ENCODE measurements around the gene ARHGAP44.
A peak's percentile ranks its signal among the peaks of the same experiment; 100 is the strongest.

ARHGAP44 gene

GRCh38 chr17:13017655-13018459 lies 228.6 kb downstream of the ARHGAP44 start, which contains the start of gene ELAC2:
TSS of gene ELAC2 (minus strand) at chr17:13018027. CDS start at chr17:13017947, 80 bp downstream.
- Mint-ChIP-seq H3K36me3 (ENCODE audit: insufficient read depth) (peaks cover 33% of the 10 kb centered on the region), H3K9me3 (no peaks in the 10 kb centered on the region), H3K4me3 (peak within 1 kb of the TSS; percentile 93 to 99), H3K27ac (peak within 1 kb of the TSS; percentile 91 to 94), H3K4me1 (ENCODE audit: low read depth in 2 of 2) (peaks cover 22 to 29% of the 10 kb centered on the region in 2 donors), H3K27me3 (no peaks in the 10 kb centered on the region)
- DNase-seq (peak; percentile 95 to 96 (median 95)), ATAC-seq (replicated peaks) (peak; percentile 98)

- peak overlapping the region in 1 of 2 donors; percentile 42 for H3K4me3 Mint-ChIP-seq
- peaks cover 5 to 9% of the 10 kb centered on the region in 2 donors for H3K4me1 Mint-ChIP-seq (ENCODE audit: low read depth in 2 of 2)
- H3K27ac Mint-ChIP-seq: no peak overlapping the region
- H3K36me3 Mint-ChIP-seq (ENCODE audit: insufficient read depth): peaks cover 3% of the 10 kb centered on the region
- DNase-seq: no peak
- ATAC-seq (replicated peaks): peak; percentile 17
- peaks cover 12 to 22% of the 10 kb centered on the region in 2 donors for H3K27me3 Mint-ChIP-seq
- H3K9me3 Mint-ChIP-seq: no peaks in the 10 kb centered on the region
Measured at GRCh38 chr17:13024016-13024415, 234.7 kb downstream of the ARHGAP44 start.

GRCh38 chr17:13024526-13025257 lies 235.4 kb downstream of the ARHGAP44 start:
- H3K4me1 Mint-ChIP-seq (ENCODE audit: low read depth in 2 of 2): peaks cover 5 to 9% of the 10 kb centered on the region in 2 donors
- peaks cover 12 to 22% of the 10 kb centered on the region in 2 donors for H3K27me3 Mint-ChIP-seq
- peak; percentile 56 to 64 (median 62) for DNase-seq
- ATAC-seq (replicated peaks): peak; percentile 98
- H3K4me3 Mint-ChIP-seq: peak overlapping the region in 1 of 2 donors; percentile 42
- H3K36me3 Mint-ChIP-seq (ENCODE audit: insufficient read depth): peaks cover 3% of the 10 kb centered on the region
- H3K9me3 Mint-ChIP-seq: no peaks in the 10 kb centered on the region
- H3K27ac Mint-ChIP-seq: no peak overlapping the region

GRCh38 chr17:13025258-13025627 lies 235.9 kb downstream of the ARHGAP44 start:
- Mint-ChIP-seq H3K36me3 (ENCODE audit: insufficient read depth) (peaks cover 3% of the 10 kb centered on the region), H3K4me3 (no peak overlapping the region), H3K9me3 (no peaks in the 10 kb centered on the region), H3K27ac (no peak overlapping the region), H3K4me1 (ENCODE audit: low read depth in 2 of 2) (peaks cover 5 to 9% of the 10 kb centered on the region in 2 donors), H3K27me3 (peaks cover 12 to 22% of the 10 kb centered on the region in 2 donors)
- no peak for DNase-seq
- ATAC-seq (replicated peaks): no peak

GRCh38 chr17:13025687-13026086 lies 236.4 kb downstream of the ARHGAP44 start:
- Mint-ChIP-seq H3K36me3 (ENCODE audit: insufficient read depth) (no peaks in the 10 kb centered on the region), H3K27me3 (peaks cover 12 to 22% of the 10 kb centered on the region in 2 donors), H3K27ac (no peak overlapping the region), H3K4me1 (ENCODE audit: low read depth in 2 of 2) (peaks cover 5 to 9% of the 10 kb centered on the region in 2 donors), H3K4me3 (no peak overlapping the region), H3K9me3 (no peaks in the 10 kb centered on the region)
- ATAC-seq (replicated peaks): no peak
- DNase-seq: no peak

- ATAC-seq (replicated peaks): no peak
Measured at GRCh38 chr17:13027246-13027645, 237.9 kb downstream of the ARHGAP44 start.

GRCh38 chr17:13029340-13029739 lies 240.0 kb downstream of the ARHGAP44 start:
- H3K27me3 Mint-ChIP-seq: peaks cover 12 to 22% of the 10 kb centered on the region in 2 donors
- H3K4me1 Mint-ChIP-seq (ENCODE audit: low read depth in 2 of 2): peaks cover 7 to 8% of the 10 kb centered on the region in 2 donors
- H3K9me3 Mint-ChIP-seq: no peaks in the 10 kb centered on the region
- ATAC-seq (replicated peaks) (no peak), DNase-seq (no peak)
- H3K27ac Mint-ChIP-seq: no peak overlapping the region
- peaks cover 9% of the 10 kb centered on the region for H3K36me3 Mint-ChIP-seq (ENCODE audit: insufficient read depth)
- no peak overlapping the region for H3K4me3 Mint-ChIP-seq

More at GRCh38 chr17:13027246-13027645, 237.9 kb downstream of the ARHGAP44 start:
- Mint-ChIP-seq H3K4me3 (no peak overlapping the region), H3K4me1 (ENCODE audit: low read depth in 2 of 2) (peaks cover 7 to 9% of the 10 kb centered on the region in 2 donors), H3K36me3 (ENCODE audit: insufficient read depth) (peaks cover 9% of the 10 kb centered on the region), H3K9me3 (no peaks in the 10 kb centered on the region), H3K27me3 (peaks cover 12 to 22% of the 10 kb centered on the region in 2 donors), H3K27ac (no peak overlapping the region)
- no peak for DNase-seq

- peaks cover 12 to 22% of the 10 kb centered on the region in 2 donors for H3K27me3 Mint-ChIP-seq
- no peak overlapping the region for H3K27ac Mint-ChIP-seq
- no peak overlapping the region for H3K4me3 Mint-ChIP-seq
- no peaks in the 10 kb centered on the region for H3K9me3 Mint-ChIP-seq
- no peak for DNase-seq
- H3K4me1 Mint-ChIP-seq (ENCODE audit: low read depth in 2 of 2): peaks cover under 1 to 3% of the 10 kb centered on the region in 2 donors
- no peak for ATAC-seq (replicated peaks)
- H3K36me3 Mint-ChIP-seq (ENCODE audit: insufficient read depth): peaks cover 9% of the 10 kb centered on the region
Measured at GRCh38 chr17:13030056-13030455, 240.8 kb downstream of the ARHGAP44 start.

GRCh38 chr17:13030459-13031300 lies 241.4 kb downstream of the ARHGAP44 start:
- Mint-ChIP-seq H3K4me1 (ENCODE audit: low read depth in 2 of 2) (peaks cover 0 to 2% of the 10 kb centered on the region in 2 donors), H3K27me3 (peaks cover 18 to 22% of the 10 kb centered on the region in 2 donors), H3K4me3 (no peak overlapping the region), H3K27ac (no peak overlapping the region), H3K9me3 (no peaks in the 10 kb centered on the region), H3K36me3 (ENCODE audit: insufficient read depth) (peaks cover 9% of the 10 kb centered on the region)
- DNase-seq (peak; percentile 40 to 61 (median 50)), ATAC-seq (replicated peaks) (peak; percentile 57)

GRCh38 chr17:13031718-13032350 lies 242.5 kb downstream of the ARHGAP44 start:
- ATAC-seq (replicated peaks): peak; percentile 63
- H3K9me3 Mint-ChIP-seq: peaks cover 0 to 9% of the 10 kb centered on the region in 2 donors
- peaks cover 11 to 28% of the 10 kb centered on the region in 2 donors for H3K27me3 Mint-ChIP-seq
- H3K4me3 Mint-ChIP-seq: peak overlapping the region in 1 of 2 donors; percentile 26
- DNase-seq: peak; percentile 26 to 39 (median 33)
- no peak overlapping the region for H3K27ac Mint-ChIP-seq
- peaks cover 9% of the 10 kb centered on the region for H3K36me3 Mint-ChIP-seq (ENCODE audit: insufficient read depth)
- peaks cover 0 to 2% of the 10 kb centered on the region in 2 donors for H3K4me1 Mint-ChIP-seq (ENCODE audit: low read depth in 2 of 2)

- peaks cover 0 to 2% of the 10 kb centered on the region in 2 donors for H3K4me1 Mint-ChIP-seq (ENCODE audit: low read depth in 2 of 2)
Measured at GRCh38 chr17:13035420-13035819, 246.1 kb downstream of the ARHGAP44 start.

GRCh38 chr17:13036751-13037150 lies 247.5 kb downstream of the ARHGAP44 start:
- DNase-seq: no peak
- H3K4me1 Mint-ChIP-seq (ENCODE audit: low read depth in 2 of 2): no peaks in the 10 kb centered on the region
- H3K36me3 Mint-ChIP-seq (ENCODE audit: insufficient read depth): peaks cover 4% of the 10 kb centered on the region
- H3K27me3 Mint-ChIP-seq: peaks cover 7 to 19% of the 10 kb centered on the region in 2 donors
- peaks cover 0 to 10% of the 10 kb centered on the region in 2 donors for H3K9me3 Mint-ChIP-seq
- H3K27ac Mint-ChIP-seq: no peak overlapping the region
- no peak for ATAC-seq (replicated peaks)
- H3K4me3 Mint-ChIP-seq: no peak overlapping the region

More at GRCh38 chr17:13035420-13035819, 246.1 kb downstream of the ARHGAP44 start:
- H3K9me3 Mint-ChIP-seq: peaks cover 0 to 10% of the 10 kb centered on the region in 2 donors
- H3K27ac Mint-ChIP-seq: no peak overlapping the region
- peaks cover 9% of the 10 kb centered on the region for H3K36me3 Mint-ChIP-seq (ENCODE audit: insufficient read depth)
- peaks cover 6 to 12% of the 10 kb centered on the region in 2 donors for H3K27me3 Mint-ChIP-seq
- H3K4me3 Mint-ChIP-seq: no peak overlapping the region
- no peak for DNase-seq
- no peak for ATAC-seq (replicated peaks)
